B cell (primary cell): ENCODE data around the gene CYFIP2. TPM values are rescaled to one million over a fixed set of nuclear protein-coding genes. Genes with fewer than 3 reads are reported as not detected.
A peak's percentile ranks its signal among the peaks of the same experiment; 100 is the strongest.

Experiments
- ATAC-seq: fragments of 200-7000 bp; cut with Tn5 transposase; one replicate; pipeline ENCODE4 v1.10.0; 2021; ENCODE audit warnings: low read depth, mild to moderate bottlenecking, moderate number of reproducible peaks, moderate library complexity
- CTCF ChIA-PET: fragments of 350-600 bp; sonication (Branson Sonifier 250); formaldehyde crosslinking; loops from one replicate; lab custom pipeline; 2021; ENCODE audit warnings: antibody characterized with exemption, inconsistent platforms; lab: Charles Lee
- POLR2A ChIA-PET: fragments of 350-600 bp; sonication (Branson Sonifier 250); formaldehyde crosslinking; loops from one replicate; lab custom pipeline; 2021; ENCODE audit warnings: antibody characterized with exemption; lab: Charles Lee
- DNase-seq: peaks from one replicate; pipeline ENCODE4 v3.0.0; 2013
- H2AFZ ChIP-seq: 2 replicates; pipeline ENCODE4 v1.6.1; 2012; ENCODE audit warnings: mild to moderate bottlenecking, low read depth, low read length; ENCODE audit not compliant: insufficient read depth, poor library complexity, severe bottlenecking
- H3K27ac ChIP-seq, 2 donors: 1 replicate in 1 of 2; 2 replicates in 1 of 2; pipeline ENCODE4 v1.5.1; 2012 to 2013; ENCODE audit warnings: low read length in 2 of 2, mild to moderate bottlenecking in 2 of 2, moderate library complexity in 1 of 2
- H3K27me3 ChIP-seq, 4 experiments: fragments of 200-600 bp in 1 of 4; sonication (generic) in 1 of 4; replicated peaks in 1 of 4; 1 replicate in 2 of 4; 2 replicates in 2 of 4; pipeline versions ENCODE4 v1.6.1 to v1.7.0; 2013 to 2016; ENCODE audit warnings: low read length in 3 of 4, mild to moderate bottlenecking in 2 of 4, mixed read lengths in 1 of 4, moderate library complexity in 1 of 4; ENCODE audit not compliant: insufficient read depth in 4 of 4, control insufficient read depth in 3 of 4; ENCODE audit errors: control extremely low read depth in 1 of 4
- H3K36me3 ChIP-seq, 2 experiments: replicated peaks in 1 of 2; 1 replicate in 1 of 2; 2 replicates in 1 of 2; pipeline versions ENCODE4 v1.6.1 to v1.7.1; 2013; ENCODE audit warnings: low read length in 1 of 2; ENCODE audit not compliant: insufficient read depth in 2 of 2, control insufficient read depth in 1 of 2; ENCODE audit errors: control extremely low read depth in 1 of 2, extremely low read depth in 1 of 2
- H3K4me1 ChIP-seq, 2 donors: fragments of 200-600 bp in 1 of 2; sonication (generic) in 1 of 2; 1 replicate in 1 of 2; 2 replicates in 1 of 2; pipeline versions ENCODE4 v1.5.1 to v1.6.1; 2013 to 2017; ENCODE audit warnings: low read length in 2 of 2; ENCODE audit not compliant: control insufficient read depth in 2 of 2, insufficient read depth in 2 of 2
- H3K4me2 ChIP-seq: replicated peaks from 2 replicates; pipeline ENCODE3; 2012; ENCODE audit warnings: mild to moderate bottlenecking, low read depth, low read length; ENCODE audit not compliant: poor library complexity, severe bottlenecking
- H3K4me3 ChIP-seq, 5 experiments: fragments of 200-600 bp in 1 of 5; sonication (generic) in 1 of 5; 1 replicate in 3 of 5; 2 replicates in 2 of 5; pipeline versions ENCODE4 v1.5.1 to v1.7.0; 2011 to 2016; ENCODE audit warnings: low read length in 4 of 5, mild to moderate bottlenecking in 4 of 5, low read depth in 2 of 5, control low read depth in 1 of 5, moderate library complexity in 1 of 5; ENCODE audit not compliant: insufficient read depth in 1 of 5; ENCODE audit errors: control extremely low read depth in 1 of 5, extremely low read depth in 1 of 5
- H3K79me2 ChIP-seq: fragments of 200-600 bp; sonication (generic); one replicate; pipeline ENCODE4 v1.6.0; 2016; ENCODE audit warnings: low read length; ENCODE audit not compliant: control insufficient read depth, insufficient read depth
- H3K9ac ChIP-seq: fragments of 200-600 bp; sonication (generic); 2 replicates; pipeline ENCODE4 v1.6.1; 2017; ENCODE audit warnings: mild to moderate bottlenecking, low read length, moderate library complexity
- H3K9me3 ChIP-seq, 3 donors: one replicate each; pipeline versions ENCODE4 v1.6.1 to v1.7.1; 2013; ENCODE audit warnings: low read length in 2 of 3; ENCODE audit not compliant: control insufficient read depth in 2 of 3, insufficient read depth in 1 of 3; ENCODE audit errors: control extremely low read depth in 1 of 3
- H4K20me1 ChIP-seq: 2 replicates; pipeline ENCODE4 v1.6.0; 2012; ENCODE audit warnings: mild to moderate bottlenecking, low read length; ENCODE audit not compliant: insufficient read depth, control insufficient read depth, poor library complexity, severe bottlenecking
- H3K27ac Mint-ChIP-seq: one replicate; pipeline ENCODE4 v1.8.0; 2021; ENCODE audit warnings: mixed read lengths
- H3K27me3 Mint-ChIP-seq: one replicate; pipeline ENCODE4 v1.8.0; 2021; ENCODE audit warnings: mixed read lengths
- H3K4me1 Mint-ChIP-seq: one replicate; pipeline ENCODE4 v1.8.0; 2021; ENCODE audit warnings: mixed read lengths
- H3K4me3 Mint-ChIP-seq: one replicate; pipeline ENCODE4 v1.8.0; 2021; ENCODE audit warnings: mixed read lengths
- H3K9me3 Mint-ChIP-seq: one replicate; pipeline ENCODE4 v1.8.0; 2022; ENCODE audit warnings: mixed read lengths; ENCODE audit not compliant: insufficient read depth
- EZH2 ChIP-seq: IDR thresholded peaks from 2 replicates; pipeline ENCODE4 v1.6.1; 2012; ENCODE audit warnings: borderline replicate concordance, low read depth, mild to moderate bottlenecking, moderate library complexity, low read length; ENCODE audit not compliant: insufficient read depth, poor library complexity, severe bottlenecking
- WGBS: methylation state at CpG from one replicate; pipeline ENCODE4 v1.1.5; 2013; ENCODE audit warnings: missing lambda C conversion rate; ENCODE audit not compliant: insufficient coverage; 5-methylcytosine and 5-hydroxymethylcytosine counted together
- intact Hi-C: fragments of 100-400 bp; cut with micrococcal nuclease; formaldehyde crosslinking; loops from one replicate; pipeline ENCODE4 v1.10.0; 2022
- polyA plus RNA-seq: library from polyadenylated mRNA; depleted of rRNA; stranded (reverse); fragments of >200 nt; gene quantifications from 2 replicates; pipeline ENCODE4 v1.2.3, GENCODE V29; 2012
- total RNA-seq, 2 donors: library from RNA; stranded (reverse); fragments of 120-200 nt in 1 of 2; gene quantifications; 1 replicate in 1 of 2; 2 replicates in 1 of 2; pipeline versions ENCODE4 v1.2.3 to v1.2.4, GENCODE V29; 2013 to 2022
- TF ChIP-seq, protein P1 (sequence below): fragments of 200-600 bp; IDR thresholded peaks from one replicate; pipeline ENCODE4 v1.8.0; 2022; ENCODE audit warnings: antibody characterized with exemption, mild to moderate bottlenecking

The CYFIP2 gene
- total and polyA plus RNA-seq, 2 donors (not counting 1 experiment from before 2014, with no cell fraction given), result 231 to 663 TPM

DNA sequence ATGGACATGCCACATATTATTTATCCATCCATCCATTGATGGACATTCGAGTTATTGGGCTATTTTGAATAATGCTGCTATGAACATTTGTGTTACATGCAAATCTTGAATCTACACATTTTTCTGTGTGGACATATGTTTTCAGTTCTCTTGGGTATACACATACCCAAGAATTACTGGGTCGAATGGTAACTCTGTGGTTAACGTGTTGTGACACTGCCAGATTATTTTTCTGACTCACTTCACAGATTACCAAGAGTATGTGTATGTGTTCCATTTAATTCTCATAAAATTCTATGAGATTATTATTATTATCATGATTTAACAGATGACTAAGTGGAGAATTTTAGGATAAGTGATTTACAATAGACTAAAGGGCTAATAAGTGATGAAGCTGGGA, 26.7 kb downstream of the CYFIP2 start:
- H3K27me3 ChIP-seq, result no peaks in the 10 kb centered on the region
- peaks cover 0 to 7% (median 5%) of the 10 kb centered on the region in 3 donors for H3K9me3 ChIP-seq
- H3K9me3 Mint-ChIP-seq, result peaks cover 5% of the 10 kb centered on the region
- H3K27ac Mint-ChIP-seq, result peak overlapping the region; percentile 37
- no CpG with 5 or more reads among the region's 3 CpGs for WGBS
- peaks cover 48% of the 10 kb centered on the region for H3K4me1 Mint-ChIP-seq
- POLR2A ChIA-PET, result interaction anchor here (0.6 kb wide), 1 partner anchor 1798 kb away, joined by 3 read pairs; no protein-coding TSS in a partner anchor
- no peak overlapping the region for H3K4me2 ChIP-seq
- TF ChIP-seq, protein P1, sequence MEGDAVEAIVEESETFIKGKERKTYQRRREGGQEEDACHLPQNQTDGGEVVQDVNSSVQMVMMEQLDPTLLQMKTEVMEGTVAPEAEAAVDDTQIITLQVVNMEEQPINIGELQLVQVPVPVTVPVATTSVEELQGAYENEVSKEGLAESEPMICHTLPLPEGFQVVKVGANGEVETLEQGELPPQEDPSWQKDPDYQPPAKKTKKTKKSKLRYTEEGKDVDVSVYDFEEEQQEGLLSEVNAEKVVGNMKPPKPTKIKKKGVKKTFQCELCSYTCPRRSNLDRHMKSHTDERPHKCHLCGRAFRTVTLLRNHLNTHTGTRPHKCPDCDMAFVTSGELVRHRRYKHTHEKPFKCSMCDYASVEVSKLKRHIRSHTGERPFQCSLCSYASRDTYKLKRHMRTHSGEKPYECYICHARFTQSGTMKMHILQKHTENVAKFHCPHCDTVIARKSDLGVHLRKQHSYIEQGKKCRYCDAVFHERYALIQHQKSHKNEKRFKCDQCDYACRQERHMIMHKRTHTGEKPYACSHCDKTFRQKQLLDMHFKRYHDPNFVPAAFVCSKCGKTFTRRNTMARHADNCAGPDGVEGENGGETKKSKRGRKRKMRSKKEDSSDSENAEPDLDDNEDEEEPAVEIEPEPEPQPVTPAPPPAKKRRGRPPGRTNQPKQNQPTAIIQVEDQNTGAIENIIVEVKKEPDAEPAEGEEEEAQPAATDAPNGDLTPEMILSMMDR, result no peak
- TF ChIP-seq EZH2, result no peak
- no peak overlapping the region for H3K27ac ChIP-seq
- intact Hi-C loops, result no loop called here
- H3K27me3 Mint-ChIP-seq, result no peaks in the 10 kb centered on the region
- peaks cover 87% of the 10 kb centered on the region for H3K79me2 ChIP-seq
- DNase-seq (no peak), ATAC-seq (no peak)
- H3K4me3 ChIP-seq, result no peak overlapping the region
- CTCF ChIA-PET, result interaction anchor here (1.1 kb wide), 1 partner anchor 43 kb away, joined by 3 read pairs; no protein-coding TSS in a partner anchor
- H3K4me1 ChIP-seq, result peaks cover 13 to 21% of the 10 kb centered on the region in 2 donors
- H3K36me3 ChIP-seq, result peaks cover 20 to 95% of the 10 kb centered on the region in 2 experiments
- no peak overlapping the region for H3K4me3 Mint-ChIP-seq
- H3K9ac ChIP-seq, result no peak overlapping the region
- H4K20me1 ChIP-seq, result peaks cover 12% of the 10 kb centered on the region
- no peak overlapping the region for H2AFZ ChIP-seq

DNA sequence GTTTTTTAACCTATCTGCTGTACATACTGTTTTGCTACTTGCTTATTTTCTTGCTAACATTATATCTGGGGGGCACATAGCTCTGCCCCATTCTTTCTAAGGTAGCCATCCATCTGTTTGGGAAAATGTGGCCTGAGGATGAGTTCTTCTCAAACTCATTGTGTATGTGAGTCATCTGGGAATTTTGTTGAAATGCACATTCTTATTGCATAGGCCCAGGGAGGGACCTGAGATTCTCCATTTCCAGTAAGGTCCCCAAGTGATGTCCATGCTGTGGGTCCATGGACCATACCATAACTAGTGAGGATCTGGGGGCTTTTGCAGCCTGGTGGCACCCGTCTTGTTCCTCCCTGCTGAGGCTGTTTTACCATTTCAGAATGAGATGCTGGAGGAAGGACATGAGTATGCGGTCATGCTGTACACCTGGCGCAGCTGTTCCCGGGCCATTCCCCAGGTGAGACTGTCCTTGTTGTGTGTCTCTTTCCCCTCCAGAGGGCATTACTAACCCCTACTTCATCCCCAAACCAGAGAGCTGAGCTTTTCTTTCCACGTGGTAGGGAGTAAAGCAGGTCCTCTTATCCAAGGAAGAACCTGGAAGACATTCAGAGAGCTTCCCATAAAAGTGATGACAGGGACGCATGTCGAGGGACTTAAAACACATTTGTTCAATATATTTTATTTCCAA, 28.6 kb downstream of the CYFIP2 start:
- ATAC-seq (no peak), DNase-seq (no peak)
- Histone ChIP-seq H3K9ac (no peak overlapping the region), H3K4me3 (no peak overlapping the region), H4K20me1 (no peaks in the 10 kb centered on the region), H3K9me3 (peaks cover 0 to 7% (median 5%) of the 10 kb centered on the region in 3 donors), H3K4me2 (no peak overlapping the region), H2AFZ (no peak overlapping the region), H3K27ac (peak overlapping the region in 1 of 2 donors; percentile 80), H3K36me3 (peaks cover 7 to 91% of the 10 kb centered on the region in 2 experiments), H3K79me2 (peaks cover 80% of the 10 kb centered on the region), H3K4me1 (peaks cover 13 to 21% of the 10 kb centered on the region in 2 donors), H3K27me3 (no peaks in the 10 kb centered on the region)
- Mint-ChIP-seq H3K4me3 (no peak overlapping the region), H3K4me1 (peaks cover 46% of the 10 kb centered on the region), H3K27ac (peak overlapping the region; percentile 60), H3K9me3 (peaks cover 5% of the 10 kb centered on the region), H3K27me3 (no peaks in the 10 kb centered on the region)
- 94% methylated on average over 2 of the region's 7 CpGs for WGBS
- TF ChIP-seq, protein P1, result no peak
- TF ChIP-seq EZH2, result no peak
- ChIA-PET POLR2A (no interaction called here), CTCF (interaction anchor here (0.8 to 18.5 kb wide), 4 partner anchors 14 to 149 kb away, joined by 3 to 321 read pairs (median 3); no protein-coding TSS in a partner anchor)
- intact Hi-C loops, result no loop called here
